DMS153 (cell line): ENCODE data around the gene CDK16.
A peak's percentile ranks its signal among the peaks of the same experiment; 100 is the strongest.

ENCODE experiments used
- DNase-seq: peaks from one replicate; lab custom pipeline; 2025; lab: John Stamatoyannopoulos, UW

Gene CDK16

GRCh38 chrX:47228550-47229270, 10.2 kb downstream of the CDK16 start:
- DNase-seq, result no peak

GRCh38 chrX:47229427-47229826, 10.9 kb downstream of the CDK16 start:
- no peak for DNase-seq

GRCh38 chrX:47230136-47230868, 11.8 kb downstream of the CDK16 start:
- DNase-seq, result no peak

- DNase-seq, result no peak
Observed at GRCh38 chrX:47231167-47231566, 12.7 kb downstream of the CDK16 start.

GRCh38 chrX:47232197-47232802, 13.8 kb downstream of the CDK16 start:
- no peak for DNase-seq

- DNase-seq, result no peak
Observed at GRCh38 chrX:47232803-47233332, 14.4 kb downstream of the CDK16 start, which contains the start of gene USP11. Gene USP11 (plus strand): TSS chrX:47233009. CDS start chrX:47233044, 35 bp downstream.

GRCh38 chrX:47233333-47234113, 15.0 kb downstream of the CDK16 start:
- peak; percentile 92 for DNase-seq

GRCh38 chrX:47234583-47234982, 16.1 kb downstream of the CDK16 start:
- DNase-seq, result no peak

- no peak for DNase-seq
Observed at GRCh38 chrX:47235691-47236103, 17.2 kb downstream of the CDK16 start.

GRCh38 chrX:47239199-47239598, 20.7 kb downstream of the CDK16 start:
- no peak for DNase-seq

GRCh38 chrX:47239898-47240545, 21.5 kb downstream of the CDK16 start:
- DNase-seq, result no peak

- DNase-seq, result no peak
Observed at GRCh38 chrX:47240619-47241018, 22.1 kb downstream of the CDK16 start.

- no peak for DNase-seq
Observed at GRCh38 chrX:47241201-47242011, 22.9 kb downstream of the CDK16 start.

- DNase-seq, result no peak
Observed at GRCh38 chrX:47242321-47242720, 23.8 kb downstream of the CDK16 start.

GRCh38 chrX:47243351-47243750, 24.9 kb downstream of the CDK16 start:
- no peak for DNase-seq

GRCh38 chrX:47244676-47245075, 26.2 kb downstream of the CDK16 start:
- DNase-seq, result no peak

- DNase-seq, result no peak
Observed at GRCh38 chrX:47245156-47245555, 26.7 kb downstream of the CDK16 start.

- DNase-seq, result no peak
Observed at GRCh38 chrX:47247206-47247998, 28.9 kb downstream of the CDK16 start.

GRCh38 chrX:47247999-47248320, 29.5 kb downstream of the CDK16 start:
- no peak for DNase-seq

- no peak for DNase-seq
Observed at GRCh38 chrX:47248576-47248975, 30.1 kb downstream of the CDK16 start.
